GM18499 (cell line): ENCODE results near the gene RNASEH2A.
"Not testable (repeated sequence)": the region's sequence is repeated elsewhere in the genome, so short reads cannot be mapped to it uniquely, and the experiment has no call there.

Experiments used
- ATAC-seq: cut with Tn5 transposase; IDR thresholded peaks from one replicate; pipeline ENCODE4 v1.9.1; 2021; ENCODE audit warnings: moderate number of reproducible peaks; ENCODE audit not compliant: insufficient read depth, unreplicated experiment

The RNASEH2A gene

DNA sequence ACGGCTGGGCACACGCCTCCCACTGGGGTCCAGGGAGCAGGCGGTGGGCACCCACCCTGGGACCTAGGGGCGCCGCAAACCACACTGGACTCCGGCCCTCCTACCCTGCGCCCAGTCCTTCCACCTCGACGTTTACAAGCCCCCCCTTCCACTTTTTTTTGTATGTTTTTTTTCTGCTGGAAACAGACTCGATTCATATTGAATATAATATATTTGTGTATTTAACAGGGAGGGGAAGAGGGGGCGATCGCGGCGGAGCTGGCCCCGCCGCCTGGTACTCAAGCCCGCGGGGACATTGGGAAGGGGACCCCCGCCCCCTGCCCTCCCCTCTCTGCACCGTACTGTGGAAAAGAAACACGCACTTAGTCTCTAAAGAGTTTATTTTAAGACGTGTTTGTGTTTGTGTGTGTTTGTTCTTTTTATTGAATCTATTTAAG is 13.5 kb upstream of the RNASEH2A start:
- no peak for ATAC-seq

DNA sequence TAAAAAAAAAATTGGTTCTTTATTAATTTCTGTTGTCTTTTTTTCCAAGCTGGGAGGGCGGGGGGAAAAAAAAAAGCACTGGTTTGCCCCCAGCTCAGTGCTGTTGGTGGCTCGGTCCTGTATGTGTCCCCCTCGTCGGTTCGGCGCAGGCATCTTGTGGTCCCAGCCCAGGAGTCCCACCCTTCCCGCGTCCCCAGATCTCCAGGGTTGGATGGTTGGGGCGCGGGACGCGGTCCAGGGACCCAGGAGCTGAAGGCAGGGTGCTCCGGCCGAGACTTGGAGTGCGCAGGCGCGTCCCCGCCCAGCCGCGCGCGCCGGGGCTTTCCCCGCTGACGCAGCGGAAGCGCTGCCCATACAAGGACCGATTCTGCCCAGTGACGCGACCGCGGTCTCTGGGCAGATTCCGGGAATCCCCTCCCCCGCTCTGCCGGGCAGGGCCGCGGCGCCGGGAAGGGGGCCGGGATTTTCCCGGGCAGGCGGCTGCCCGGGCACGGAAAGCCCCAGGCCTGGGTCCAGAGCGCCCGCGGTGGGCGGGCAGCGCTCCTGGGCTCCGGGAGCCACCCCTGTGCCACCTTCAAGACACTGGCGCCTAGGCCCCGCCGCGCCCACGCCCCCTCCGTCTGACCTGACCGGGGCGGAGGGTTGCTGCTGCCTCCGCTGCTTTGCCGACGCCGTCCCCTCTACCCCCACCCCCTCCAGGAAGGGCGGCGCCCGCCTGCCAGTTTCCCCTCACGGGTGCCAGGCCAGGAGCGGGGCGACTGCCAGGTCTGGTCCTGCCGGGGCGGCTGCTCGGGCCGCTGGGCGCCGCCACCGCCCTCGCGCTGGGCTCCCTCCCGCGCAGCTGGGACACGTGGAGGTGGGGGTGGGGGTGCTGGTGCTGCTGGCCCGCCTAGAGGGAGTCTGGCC is 12.8 kb upstream of the RNASEH2A start:
- ATAC-seq = no peak

DNA sequence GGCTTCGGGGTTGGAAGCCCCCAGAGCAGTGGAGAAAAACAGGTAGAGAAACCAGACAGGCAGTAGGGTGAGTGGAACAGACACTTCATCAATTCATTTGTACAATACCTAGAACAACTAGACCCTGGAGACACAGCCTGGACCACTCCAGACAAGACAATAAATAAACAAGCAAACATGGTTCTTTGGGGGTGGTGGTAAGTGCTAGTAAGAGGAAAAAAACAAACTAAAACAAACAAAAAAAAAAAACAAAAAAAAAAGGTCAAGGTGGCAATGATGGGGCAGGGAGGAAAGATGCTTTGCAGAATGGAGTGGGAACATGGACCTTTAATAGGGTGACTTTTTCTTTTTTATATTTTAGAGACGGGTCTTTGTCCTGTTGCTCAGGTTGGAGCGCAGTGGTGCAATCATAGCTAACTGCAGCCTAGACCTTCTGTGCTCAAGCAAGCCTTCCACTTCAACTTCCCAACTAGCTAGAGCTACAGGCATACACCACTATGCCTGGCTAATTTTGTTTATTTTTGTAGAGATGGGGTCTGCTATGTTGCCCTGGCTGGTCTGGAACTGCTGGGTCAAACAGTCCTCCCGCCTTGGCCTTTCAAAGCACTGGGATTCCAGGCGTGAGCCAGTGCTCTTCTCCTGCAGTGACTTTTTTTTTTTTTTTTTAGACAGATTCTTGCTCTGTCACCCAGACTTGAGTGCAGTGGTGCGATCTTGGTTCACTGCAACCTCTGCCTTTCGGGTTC is 12.0 kb upstream of the RNASEH2A start:
- ATAC-seq = no peak

DNA sequence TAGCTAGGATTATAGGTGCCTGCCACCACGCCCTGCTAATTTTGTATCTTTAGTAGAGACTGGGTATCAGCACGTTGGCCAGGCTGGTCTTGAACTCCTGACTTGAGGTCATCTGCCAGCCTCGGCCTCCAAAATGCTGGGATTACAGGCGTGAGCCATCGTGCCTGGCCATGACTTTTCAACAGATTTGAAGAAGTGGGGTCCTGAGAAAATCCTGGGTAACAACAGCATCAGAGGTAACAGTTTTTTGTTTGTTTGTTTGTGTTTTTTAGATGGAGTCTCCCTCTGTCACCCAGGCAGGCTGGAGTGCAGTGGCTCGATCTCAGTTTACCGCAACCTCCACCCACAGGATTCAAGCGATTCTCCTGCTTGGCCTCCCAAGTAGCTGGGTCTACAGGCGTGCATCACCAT is 11.4 kb upstream of the RNASEH2A start:
- ATAC-seq = no peak

DNA sequence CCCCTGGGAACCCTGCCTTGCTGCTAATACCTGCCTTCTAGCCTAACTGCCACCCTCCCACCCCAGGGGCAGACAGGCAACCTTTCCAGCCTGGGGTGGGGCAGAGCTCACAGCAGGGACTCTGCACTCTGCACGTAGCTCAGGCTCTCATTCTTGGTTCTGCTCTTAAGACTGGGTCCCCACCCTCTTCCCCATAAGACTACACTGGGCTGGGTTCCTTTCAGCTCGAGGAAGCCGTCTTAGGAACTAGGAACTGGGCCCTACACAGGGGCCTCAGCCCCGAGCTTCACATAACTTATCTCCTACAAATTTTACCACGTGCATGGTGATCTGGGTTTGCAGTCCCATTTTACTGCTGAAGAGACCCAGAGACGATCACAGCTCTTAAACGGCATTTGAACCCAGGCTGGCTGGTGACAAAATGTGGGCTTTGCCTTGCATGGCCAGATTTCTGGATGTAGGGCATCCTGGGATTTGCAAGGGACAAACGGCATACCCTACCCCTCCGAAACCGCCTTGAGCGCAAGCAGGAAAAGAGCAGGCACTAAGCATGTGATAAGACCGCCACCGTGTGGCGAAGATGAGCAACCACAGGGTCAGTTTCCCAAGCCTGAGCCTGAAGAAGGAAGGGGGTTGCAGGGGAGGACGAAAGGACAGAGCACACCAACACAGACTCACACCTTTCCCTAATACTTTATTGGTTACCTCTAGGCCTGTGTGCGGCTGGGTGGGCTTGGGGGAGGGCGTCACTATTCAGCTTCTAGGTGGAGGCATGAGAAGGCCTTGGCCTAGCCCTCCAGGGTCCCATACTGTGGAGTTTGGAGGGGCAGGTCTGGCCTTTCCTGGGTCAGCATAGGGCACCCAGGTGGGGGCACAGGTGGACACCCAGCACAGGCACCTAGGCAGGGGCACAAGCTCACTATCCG is 10.0 kb upstream of the RNASEH2A start:
- no peak for ATAC-seq

DNA sequence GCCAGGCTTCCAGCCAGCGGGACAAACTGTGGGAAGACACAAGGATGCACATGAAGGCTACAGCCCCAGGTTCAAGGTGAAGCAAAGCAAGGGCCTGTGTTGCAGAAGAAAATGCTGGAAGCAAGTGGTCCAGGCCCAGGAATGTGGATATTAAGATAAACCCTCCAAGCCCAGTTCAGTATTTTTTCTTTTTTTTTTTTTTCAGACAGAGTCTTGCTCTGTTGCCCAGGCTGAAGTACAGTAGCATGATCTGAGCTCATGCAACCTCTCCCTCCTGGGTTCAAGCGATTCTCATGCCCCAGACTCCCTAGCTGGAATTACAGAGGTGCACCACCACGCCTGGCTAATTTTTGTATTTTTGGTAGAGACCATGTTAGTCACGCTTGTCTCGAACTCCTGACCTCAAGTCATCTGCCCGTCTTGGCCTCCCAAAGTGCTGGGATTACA is 9.2 kb upstream of the RNASEH2A start:
- ATAC-seq = no peak

DNA sequence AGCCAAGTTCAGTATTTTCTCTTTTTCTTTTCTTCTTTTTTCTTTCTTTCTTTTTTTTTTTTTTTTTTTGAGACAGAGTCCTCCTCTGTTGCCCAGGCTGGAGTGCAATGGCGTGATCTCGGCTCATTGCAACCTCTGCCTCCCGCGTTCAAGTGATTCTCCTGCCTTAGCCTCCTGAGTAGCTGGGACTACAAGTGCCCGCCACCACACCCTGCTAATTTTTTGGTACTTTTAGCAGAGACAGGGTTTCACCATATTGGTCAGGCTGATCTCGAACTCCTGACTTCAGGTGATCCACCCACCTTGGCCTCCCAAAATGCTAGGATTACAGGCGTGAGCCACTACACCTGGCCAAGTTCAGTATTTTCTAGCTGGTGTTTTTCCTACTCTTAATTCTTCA is 8.8 kb upstream of the RNASEH2A start:
- not testable (repeated sequence) for ATAC-seq

DNA sequence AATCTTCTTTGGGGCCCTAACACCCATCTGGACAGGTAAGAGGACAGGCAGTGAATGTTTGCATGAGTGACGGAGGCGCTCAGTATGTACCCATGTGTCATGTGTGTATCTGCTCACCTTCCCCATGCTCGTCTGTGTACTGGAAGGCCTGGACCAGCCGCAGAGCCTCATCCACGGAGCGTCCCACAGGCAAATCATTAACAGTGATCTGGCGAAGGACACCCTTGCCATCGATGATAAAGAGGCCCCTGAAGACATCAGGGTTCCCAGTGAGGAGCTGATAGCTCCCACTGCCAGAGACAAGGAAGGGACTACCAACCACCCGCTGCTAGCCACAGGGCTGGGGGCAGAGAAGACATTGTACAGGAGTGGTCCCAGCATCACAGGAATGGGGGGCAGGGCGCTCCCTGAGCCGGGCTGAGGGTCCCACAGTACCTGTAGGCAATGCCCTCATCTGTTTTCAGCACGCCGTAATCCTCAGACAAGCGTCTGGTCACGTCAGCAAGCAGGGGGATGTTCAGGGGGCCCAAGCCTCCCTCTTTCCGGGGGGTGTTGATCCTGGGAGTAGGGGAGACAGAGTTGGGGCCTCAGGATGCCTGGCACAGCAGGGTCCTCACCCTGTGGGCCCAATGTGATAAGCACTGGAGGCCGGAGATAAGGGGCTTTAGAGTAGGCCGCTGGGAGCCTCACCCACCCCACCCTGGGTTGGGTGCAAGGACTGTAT is 6.5 kb upstream of the RNASEH2A start:
- ATAC-seq = no peak

DNA sequence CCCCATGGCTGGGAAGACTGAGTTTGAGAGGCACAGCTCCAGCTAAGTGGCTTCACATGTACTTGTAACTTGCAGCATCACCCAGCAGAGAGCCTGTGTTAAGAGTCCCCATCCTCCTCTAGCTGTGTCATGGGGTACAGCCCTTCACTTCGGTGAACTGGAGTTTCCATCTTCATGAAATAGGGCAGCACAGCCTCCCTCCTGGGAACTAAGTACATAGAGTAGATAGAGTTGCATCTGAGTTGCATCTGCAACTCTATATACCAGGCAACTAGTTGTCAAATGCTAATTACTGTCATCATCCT is 6.0 kb upstream of the RNASEH2A start:
- no peak for ATAC-seq

DNA sequence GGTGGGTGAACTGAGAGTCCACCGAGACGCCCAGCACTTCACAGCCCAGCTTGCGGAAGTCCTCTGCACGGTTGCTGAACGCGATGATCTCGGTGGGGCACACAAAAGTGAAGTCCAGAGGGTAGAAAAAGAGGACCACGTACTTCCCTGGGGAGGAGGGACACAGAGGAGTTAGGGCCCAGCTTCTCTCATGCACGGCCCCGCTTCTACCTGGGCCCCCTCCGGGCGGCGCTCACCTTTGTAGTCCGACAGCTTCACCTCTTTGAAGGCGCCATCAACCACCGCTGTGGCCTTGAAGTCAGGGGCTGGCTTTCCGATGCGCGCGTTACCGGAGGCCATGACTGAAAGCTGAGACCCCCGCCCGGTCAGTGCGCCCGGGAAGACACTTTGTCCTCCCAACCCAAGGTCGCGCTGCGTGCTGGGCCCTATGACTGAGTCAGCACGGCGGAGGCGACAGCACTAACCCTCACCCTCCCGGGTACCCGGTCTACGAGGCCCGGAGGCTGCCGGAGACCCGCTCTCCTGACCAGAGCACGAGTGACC is 5.4 kb upstream of the RNASEH2A start:
- no peak for ATAC-seq

DNA sequence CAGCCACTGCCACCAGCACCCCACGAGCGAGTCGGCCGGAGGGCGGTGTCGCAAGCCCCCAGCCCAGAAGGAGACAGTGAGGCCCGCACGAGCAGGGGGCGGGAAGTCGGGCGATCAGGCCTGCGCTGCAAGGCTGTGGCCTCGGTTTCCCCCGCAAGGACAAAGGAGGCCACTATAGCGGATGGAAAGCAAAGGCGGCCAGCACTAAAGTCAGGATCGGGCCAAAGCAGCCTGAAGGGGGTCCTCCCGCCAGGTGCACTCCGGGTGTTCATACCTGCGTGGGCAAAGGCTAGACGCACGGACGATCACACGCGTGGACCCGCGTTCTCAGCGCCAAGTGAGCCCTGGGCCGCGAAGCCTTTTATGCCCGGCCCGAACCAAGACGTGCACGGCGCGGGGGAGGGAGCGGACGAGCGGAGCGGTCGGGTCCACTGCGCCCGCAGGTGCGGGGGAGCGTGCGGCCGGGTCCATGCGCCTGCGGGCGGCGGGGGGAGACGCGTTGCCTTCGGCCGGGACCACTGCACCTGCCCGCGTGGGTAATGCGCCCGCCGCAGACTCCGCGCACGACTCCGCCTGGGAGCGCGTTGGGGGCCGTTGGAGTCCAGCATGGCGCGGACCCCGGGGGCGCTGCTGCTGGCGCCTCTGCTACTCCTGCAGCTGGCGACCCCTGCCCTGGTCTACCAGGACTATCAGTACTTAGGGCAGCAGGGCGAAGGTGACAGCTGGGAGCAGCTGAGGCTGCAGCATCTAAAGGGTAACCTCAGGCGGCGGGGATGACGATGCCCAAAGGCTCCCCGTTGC is 4.7 kb upstream of the RNASEH2A start, which contains the start of the genes PRDX2 and THSD8:
TSS of gene PRDX2 (minus strand) at position 335 of the 801 bp plus-strand sequence. CDS start 539 bp downstream, outside the sequence.
TSS of gene THSD8 (plus strand) at position 604 of the 801 bp plus-strand sequence. CDS start at position 607, 3 bp downstream.
- ATAC-seq = no peak

DNA sequence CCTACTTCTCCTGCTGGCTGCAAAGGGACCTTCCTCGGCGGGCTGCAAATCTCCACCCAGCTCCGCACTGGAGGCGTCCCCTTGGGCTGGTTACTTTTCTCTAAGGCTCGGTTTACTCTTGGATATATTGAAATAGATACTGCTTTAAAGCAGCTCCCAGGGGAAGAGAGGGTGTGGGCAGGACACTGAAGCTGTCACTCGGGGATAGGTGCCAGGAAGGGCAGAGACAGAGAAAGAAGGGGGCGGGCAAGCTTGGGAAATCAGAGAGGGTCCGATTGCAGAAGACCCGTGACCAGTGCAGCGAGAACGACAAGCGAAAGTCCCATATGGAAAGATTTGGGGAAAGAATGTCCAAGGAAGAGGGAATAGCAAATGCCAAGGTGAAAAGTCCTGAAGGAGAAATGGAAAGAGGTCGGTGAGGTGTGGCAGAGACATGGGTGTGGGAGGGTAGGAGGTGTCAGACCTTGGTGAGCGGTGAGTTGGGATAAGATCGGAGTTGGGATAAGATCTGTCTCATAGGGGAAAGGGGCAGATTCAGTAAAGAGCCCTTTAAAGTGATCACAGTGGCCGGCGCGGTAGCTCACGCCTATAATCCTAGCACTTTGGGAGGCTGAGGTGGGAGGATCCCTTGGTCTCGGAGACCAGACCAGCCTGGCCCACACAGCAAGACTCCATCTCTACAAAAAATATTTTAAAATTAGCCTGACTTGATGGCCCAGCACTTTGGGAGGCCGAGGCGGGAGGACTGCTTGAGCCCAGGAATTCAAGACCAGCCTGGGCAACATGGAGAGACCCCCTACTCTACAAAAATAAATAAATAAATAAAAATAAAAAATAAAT is 3.9 kb upstream of the RNASEH2A start:
- no peak for ATAC-seq

DNA sequence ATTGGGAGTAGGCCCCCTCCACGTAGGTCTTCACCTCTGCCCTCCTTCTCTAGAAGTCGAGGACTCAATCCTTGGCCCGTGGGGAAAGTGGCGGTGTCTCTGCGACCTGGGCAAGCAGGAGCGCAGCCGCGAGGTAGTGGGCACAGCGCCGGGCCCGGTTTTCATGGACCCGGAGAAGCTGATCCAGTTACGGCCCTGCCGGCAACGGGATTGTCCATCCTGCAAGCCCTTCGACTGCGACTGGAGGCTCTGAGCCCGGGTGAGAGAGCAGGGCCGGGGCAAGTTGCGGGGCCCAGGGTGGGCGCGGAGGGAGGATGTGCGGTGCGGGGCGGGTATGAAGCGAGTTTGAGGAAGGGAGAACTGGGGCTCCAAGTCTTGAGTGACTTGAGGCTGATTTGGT is 2.3 kb upstream of the RNASEH2A start:
- ATAC-seq = no peak

DNA sequence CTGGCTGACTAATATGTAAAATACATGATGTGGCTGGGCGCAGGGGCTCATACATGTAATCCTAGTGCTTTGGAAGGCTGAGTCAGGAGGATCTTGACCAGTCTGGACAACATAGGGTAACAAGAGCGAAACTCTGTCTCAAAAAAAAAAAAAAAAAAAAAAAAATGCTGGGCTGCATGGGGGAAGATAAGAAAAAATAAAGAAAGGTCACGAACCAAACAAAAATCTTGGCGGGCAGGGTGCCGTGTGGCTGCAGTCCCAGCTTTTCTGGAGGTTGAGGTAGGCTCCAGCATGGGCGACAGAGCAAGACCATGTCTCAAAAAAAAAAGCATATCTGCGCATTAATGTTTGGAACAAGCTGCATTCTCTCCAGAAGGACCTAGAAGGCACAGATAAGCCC is 8.7 kb downstream of the RNASEH2A start:
- ATAC-seq = no peak

DNA sequence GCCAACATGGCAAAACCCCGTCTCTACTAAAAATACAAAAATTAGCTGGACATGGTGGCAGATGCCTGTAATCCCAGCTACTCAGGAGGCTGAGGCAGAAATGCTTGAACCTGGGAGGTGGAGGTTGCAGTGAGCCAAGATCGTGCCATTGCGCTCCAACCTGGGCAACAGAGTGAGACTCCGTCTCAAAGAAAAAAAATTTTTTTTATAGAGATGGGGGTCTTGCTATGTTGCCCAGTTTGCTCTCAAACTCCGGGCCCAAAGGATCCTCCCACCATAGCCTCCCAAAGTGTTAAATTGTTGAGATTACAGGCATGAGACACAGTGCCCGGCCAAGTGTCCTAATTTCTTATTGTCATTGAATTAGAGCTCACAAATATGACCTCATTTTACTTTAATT is 10.8 kb downstream of the RNASEH2A start:
- ATAC-seq = not testable (repeated sequence)

DNA sequence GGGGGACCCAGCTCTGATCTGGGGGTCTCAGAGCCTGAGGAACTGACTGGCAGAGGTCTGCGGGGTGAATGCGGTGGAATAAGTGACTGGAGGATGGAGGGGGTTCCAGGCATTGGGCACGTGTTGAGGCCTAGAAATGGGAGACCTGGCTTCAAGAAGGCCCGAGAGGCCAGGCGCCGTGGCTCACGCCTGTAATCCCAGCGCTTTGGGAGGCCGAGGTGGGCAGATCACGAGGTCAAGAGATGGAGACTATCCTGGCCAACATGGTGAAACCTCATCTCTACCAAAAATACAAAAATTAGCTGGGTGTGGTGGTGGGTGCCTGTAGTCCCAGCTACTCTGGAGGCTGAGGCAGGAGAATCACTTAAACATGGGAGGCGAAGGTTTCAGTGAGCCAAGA is 11.4 kb downstream of the RNASEH2A start:
- not testable (repeated sequence) for ATAC-seq

DNA sequence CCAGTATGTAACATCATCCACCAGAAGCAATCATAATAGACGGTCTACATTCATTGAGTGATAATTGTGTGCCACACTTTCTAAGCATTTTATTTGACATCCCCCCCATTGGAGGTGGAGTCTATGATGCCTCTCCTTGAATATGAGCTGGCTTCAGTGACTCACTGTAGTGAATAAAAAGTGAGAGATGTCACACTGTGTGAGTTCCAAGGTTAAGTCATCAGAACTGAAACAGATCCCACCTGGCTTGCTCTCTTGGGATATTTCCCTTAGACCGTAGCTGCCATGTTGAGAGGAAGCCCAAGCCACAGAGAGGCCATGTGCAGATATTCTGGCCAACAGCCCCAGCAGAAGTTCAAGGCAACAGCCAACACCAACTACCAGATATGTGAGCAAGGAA is 15.4 kb downstream of the RNASEH2A start:
- ATAC-seq = no peak
